HEK293 (cell line): ENCODE data around the gene TBC1D4.

ENCODE experiments used
- CTCF ChIA-PET: fragments of 350-600 bp; formaldehyde crosslinking; extraction: SDS; loops from one replicate; lab custom pipeline; 2021; ENCODE audit warnings: antibody characterized with exemption; lab: Yijun Ruan, JAX
- POLR2A ChIA-PET: fragments of 300-600 bp; formaldehyde crosslinking; extraction: SDS; loops from one replicate; lab custom pipeline; 2020; ENCODE audit warnings: antibody characterized with exemption, inconsistent platforms; lab: Yijun Ruan, JAX
- H3K27ac ChIP-seq: fragments of 200-500 bp; sonication (Bioruptor generic); 2 replicates; pipeline ENCODE4 v1.5.1; 2014; ENCODE audit warnings: low read depth, low read length, control low read depth, inconsistent platforms; ENCODE audit errors: extremely low read depth
- H3K36me3 ChIP-seq, 2 experiments: fragments of 200-500 bp in 1 of 2; sonication (Bioruptor generic) in 1 of 2; 1 replicate in 1 of 2; 2 replicates in 1 of 2; pipeline ENCODE4 v1.5.1; 2014 to 2017; ENCODE audit warnings: inconsistent platforms in 2 of 2, low read length in 2 of 2; ENCODE audit not compliant: control insufficient read depth in 2 of 2, insufficient read depth in 1 of 2
- H3K4me1 ChIP-seq: fragments of 200-500 bp; sonication (Bioruptor generic); 2 replicates; pipeline ENCODE4 v1.5.1; 2014; ENCODE audit warnings: mild to moderate bottlenecking, low read length, inconsistent platforms; ENCODE audit not compliant: control insufficient read depth, insufficient read depth
- H3K4me3 ChIP-seq: 2 replicates; pipeline ENCODE4 v1.5.1; 2011; ENCODE audit warnings: low read depth, mild to moderate bottlenecking, control low read depth, low read length, moderate library complexity
- H3K9me3 ChIP-seq: fragments of 200-500 bp; sonication (Bioruptor generic); 2 replicates; pipeline ENCODE4 v1.5.1; 2014; ENCODE audit warnings: low read depth, low read length, inconsistent platforms; ENCODE audit not compliant: control insufficient read depth, insufficient read depth
- FEZF1 ChIP-seq: fragments of 450-650 bp; formaldehyde crosslinking; IDR thresholded peaks from 2 replicates; pipeline ENCODE4 v1.5.1; 2016; ENCODE audit warnings: missing biosample characterization, missing genetic modification characterization
- HOXC10 ChIP-seq: sonication (generic); formaldehyde crosslinking; IDR thresholded peaks from 2 replicates; pipeline ENCODE4 v1.8.1; 2023; ENCODE audit warnings: mild to moderate bottlenecking, missing genetic modification reagents
- KLF1 ChIP-seq: fragments of 450-650 bp; formaldehyde crosslinking; IDR thresholded peaks from 2 replicates; pipeline ENCODE4 v1.5.1; 2016; ENCODE audit warnings: missing biosample characterization, missing genetic modification characterization
- KLF8 ChIP-seq: fragments of 450-650 bp; formaldehyde crosslinking; IDR thresholded peaks from 2 replicates; pipeline ENCODE4 v1.5.1; 2016; ENCODE audit warnings: missing biosample characterization, missing genetic modification characterization
- KLF9 ChIP-seq: fragments of 450-650 bp; formaldehyde crosslinking; IDR thresholded peaks from 2 replicates; pipeline ENCODE4 v1.5.1; 2016; ENCODE audit warnings: missing biosample characterization, missing genetic modification characterization, low read depth
- YY2 ChIP-seq: fragments of 450-650 bp; formaldehyde crosslinking; IDR thresholded peaks from 2 replicates; pipeline ENCODE4 v1.5.1; 2016; ENCODE audit warnings: missing biosample characterization, missing genetic modification characterization
- ZBTB1 ChIP-seq: fragments of 450-650 bp; formaldehyde crosslinking; IDR thresholded peaks from 2 replicates; pipeline ENCODE4 v1.5.1; 2016; ENCODE audit warnings: missing biosample characterization, missing genetic modification characterization
- ZNF169 ChIP-seq: fragments of 450-650 bp; formaldehyde crosslinking; IDR thresholded peaks from 2 replicates; pipeline ENCODE4 v1.5.1; 2016; ENCODE audit warnings: missing biosample characterization, missing genetic modification characterization
- ZNF202 ChIP-seq: fragments of 450-650 bp; formaldehyde crosslinking; IDR thresholded peaks from 2 replicates; pipeline ENCODE4 v1.5.1; 2016; ENCODE audit warnings: missing biosample characterization, missing genetic modification characterization, borderline replicate concordance
- ZNF280D ChIP-seq: fragments of 450-650 bp; formaldehyde crosslinking; IDR thresholded peaks from 2 replicates; pipeline ENCODE4 v1.5.1; 2016; ENCODE audit warnings: missing biosample characterization, missing genetic modification characterization
- ZNF488 ChIP-seq: fragments of 450-650 bp; formaldehyde crosslinking; IDR thresholded peaks from 2 replicates; pipeline ENCODE4 v1.5.1; 2016; ENCODE audit warnings: missing biosample characterization, missing genetic modification characterization
- ZNF501 ChIP-seq: fragments of 450-650 bp; formaldehyde crosslinking; IDR thresholded peaks from 2 replicates; pipeline ENCODE4 v1.5.1; 2016; ENCODE audit warnings: missing biosample characterization, missing genetic modification characterization
- ZNF571 ChIP-seq: fragments of 450-650 bp; formaldehyde crosslinking; IDR thresholded peaks from 2 replicates; pipeline ENCODE4 v1.5.0; 2017; ENCODE audit warnings: missing biosample characterization, missing genetic modification characterization
- ZNF629 ChIP-seq: fragments of 450-650 bp; formaldehyde crosslinking; IDR thresholded peaks from 2 replicates; pipeline ENCODE4 v1.5.1; 2017; ENCODE audit warnings: missing biosample characterization, missing genetic modification characterization
- ZNF76 ChIP-seq: fragments of 450-650 bp; formaldehyde crosslinking; IDR thresholded peaks from 2 replicates; pipeline ENCODE4; 2016; ENCODE audit warnings: low read depth, missing biosample characterization, missing genetic modification characterization, borderline replicate concordance
- ZNF768 ChIP-seq: fragments of 450-650 bp; formaldehyde crosslinking; IDR thresholded peaks from 2 replicates; pipeline ENCODE4 v1.5.1; 2018; ENCODE audit warnings: missing biosample characterization, mild to moderate bottlenecking, missing genetic modification characterization
- ZNF791 ChIP-seq: fragments of 450-650 bp; formaldehyde crosslinking; IDR thresholded peaks from 2 replicates; pipeline ENCODE4 v1.5.1; 2016; ENCODE audit warnings: missing biosample characterization, missing genetic modification characterization
- TF ChIP-seq, protein P1 (sequence below): sonication (generic); formaldehyde crosslinking; IDR thresholded peaks from 2 replicates; pipeline ENCODE4 v1.8.1; 2022; ENCODE audit warnings: mild to moderate bottlenecking, moderate library complexity, missing genetic modification reagents
- TF ChIP-seq, protein P2 (sequence below): fragments of 450-650 bp; formaldehyde crosslinking; IDR thresholded peaks from 2 replicates; pipeline ENCODE4 v1.5.1; 2016; ENCODE audit warnings: missing biosample characterization, missing genetic modification characterization
- TF ChIP-seq, protein P3 (sequence below): fragments of 450-650 bp; formaldehyde crosslinking; IDR thresholded peaks from 2 replicates; pipeline ENCODE4 v1.5.1; 2016; ENCODE audit warnings: missing biosample characterization, missing genetic modification characterization
- TF ChIP-seq, protein P4 (sequence below): fragments of 450-650 bp; formaldehyde crosslinking; IDR thresholded peaks from 2 replicates; pipeline ENCODE4 v1.5.1; 2016; ENCODE audit warnings: missing biosample characterization, missing genetic modification characterization, borderline replicate concordance

Gene TBC1D4

DNA sequence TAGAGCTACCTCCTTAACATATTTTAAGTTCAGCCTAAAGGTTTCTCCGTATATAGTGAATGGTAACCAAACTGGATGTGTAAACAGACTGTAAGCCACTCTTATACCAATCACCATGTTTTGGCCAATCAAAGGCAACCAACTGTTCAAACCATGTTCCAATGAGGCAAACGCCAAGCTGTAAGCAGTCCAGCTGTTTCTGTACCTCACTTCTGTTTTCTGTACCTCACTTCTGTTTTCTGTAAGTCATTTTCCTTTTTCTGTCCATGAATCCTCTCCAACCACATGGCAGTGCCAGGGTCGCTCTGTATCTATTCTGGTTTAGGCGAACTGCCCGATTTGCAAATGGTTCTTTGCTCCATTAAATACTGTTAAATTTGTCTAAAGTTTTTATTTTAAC is 31.3 kb upstream of the TBC1D4 start (continued):
- no peak for TF ChIP-seq ZNF76 (tag by site-specific recombination)
- TF ChIP-seq FEZF1: no peak
- no peak for TF ChIP-seq ZNF202
- TF ChIP-seq, all 188 proteins: peak for 0

DNA sequence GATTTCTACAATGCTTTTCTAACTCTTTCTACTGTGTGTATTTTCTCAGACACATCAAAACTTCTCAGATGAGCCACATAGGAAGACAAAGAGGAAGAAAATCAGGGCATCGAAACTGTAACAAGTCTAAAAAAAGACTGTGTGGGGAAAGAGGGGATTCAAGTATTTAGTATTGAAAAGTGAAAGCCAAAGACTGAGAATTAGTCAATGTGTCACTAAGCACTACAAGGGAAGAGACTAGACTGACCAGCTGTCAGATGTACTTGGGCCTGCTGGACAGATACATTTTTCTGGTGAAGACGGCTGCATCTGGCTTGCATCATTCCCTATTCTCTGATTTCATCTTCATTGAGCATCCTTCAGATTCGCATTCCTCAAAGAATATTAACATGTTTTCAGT is 30.3 kb upstream of the TBC1D4 start:
- Histone ChIP-seq H3K36me3 (no peaks in the 10 kb centered on the region), H3K4me3 (no peak overlapping the region), H3K4me1 (no peaks in the 10 kb centered on the region), H3K9me3 (no peaks in the 10 kb centered on the region), H3K27ac (no peak overlapping the region)
- CTCF ChIA-PET: no interaction called here
- TF ChIP-seq ZNF791 (tag by site-specific recombination): no peak
- TF ChIP-seq ZNF501 (tag by site-specific recombination): no peak
- TF ChIP-seq ZNF571 (tag by site-specific recombination): no peak
- TF ChIP-seq ZNF768 (tag by site-specific recombination): no peak
- TF ChIP-seq YY2 (tag by site-specific recombination): no peak
- TF ChIP-seq ZNF280D: no peak
- TF ChIP-seq, protein P1, sequence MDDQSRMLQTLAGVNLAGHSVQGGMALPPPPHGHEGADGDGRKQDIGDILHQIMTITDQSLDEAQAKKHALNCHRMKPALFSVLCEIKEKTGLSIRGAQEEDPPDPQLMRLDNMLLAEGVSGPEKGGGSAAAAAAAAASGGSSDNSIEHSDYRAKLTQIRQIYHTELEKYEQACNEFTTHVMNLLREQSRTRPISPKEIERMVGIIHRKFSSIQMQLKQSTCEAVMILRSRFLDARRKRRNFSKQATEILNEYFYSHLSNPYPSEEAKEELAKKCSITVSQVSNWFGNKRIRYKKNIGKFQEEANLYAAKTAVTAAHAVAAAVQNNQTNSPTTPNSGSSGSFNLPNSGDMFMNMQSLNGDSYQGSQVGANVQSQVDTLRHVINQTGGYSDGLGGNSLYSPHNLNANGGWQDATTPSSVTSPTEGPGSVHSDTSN (CRISPR knock-in tag): no peak
- TF ChIP-seq KLF9 (tag by site-specific recombination): no peak
- no peak for TF ChIP-seq ZNF629 (tag by site-specific recombination)
- TF ChIP-seq ZNF488 (tag by site-specific recombination): no peak
- TF ChIP-seq KLF1: no peak
- no peak for TF ChIP-seq HOXC10 (CRISPR knock-in tag)
- POLR2A ChIA-PET: no interaction called here

- H3K27ac ChIP-seq: no peak overlapping the region
- no peaks in the 10 kb centered on the region for H3K36me3 ChIP-seq
- POLR2A ChIA-PET: no interaction called here
- H3K4me1 ChIP-seq: no peaks in the 10 kb centered on the region
- CTCF ChIA-PET: no interaction called here
- no peaks in the 10 kb centered on the region for H3K9me3 ChIP-seq
- H3K4me3 ChIP-seq: no peak overlapping the region
- TF ChIP-seq, protein P2, sequence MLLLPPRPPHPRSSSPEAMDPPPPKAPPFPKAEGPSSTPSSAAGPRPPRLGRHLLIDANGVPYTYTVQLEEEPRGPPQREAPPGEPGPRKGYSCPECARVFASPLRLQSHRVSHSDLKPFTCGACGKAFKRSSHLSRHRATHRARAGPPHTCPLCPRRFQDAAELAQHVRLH (tag by site-specific recombination): no peak
- TF ChIP-seq KLF8: no peak
- TF ChIP-seq, protein P3, sequence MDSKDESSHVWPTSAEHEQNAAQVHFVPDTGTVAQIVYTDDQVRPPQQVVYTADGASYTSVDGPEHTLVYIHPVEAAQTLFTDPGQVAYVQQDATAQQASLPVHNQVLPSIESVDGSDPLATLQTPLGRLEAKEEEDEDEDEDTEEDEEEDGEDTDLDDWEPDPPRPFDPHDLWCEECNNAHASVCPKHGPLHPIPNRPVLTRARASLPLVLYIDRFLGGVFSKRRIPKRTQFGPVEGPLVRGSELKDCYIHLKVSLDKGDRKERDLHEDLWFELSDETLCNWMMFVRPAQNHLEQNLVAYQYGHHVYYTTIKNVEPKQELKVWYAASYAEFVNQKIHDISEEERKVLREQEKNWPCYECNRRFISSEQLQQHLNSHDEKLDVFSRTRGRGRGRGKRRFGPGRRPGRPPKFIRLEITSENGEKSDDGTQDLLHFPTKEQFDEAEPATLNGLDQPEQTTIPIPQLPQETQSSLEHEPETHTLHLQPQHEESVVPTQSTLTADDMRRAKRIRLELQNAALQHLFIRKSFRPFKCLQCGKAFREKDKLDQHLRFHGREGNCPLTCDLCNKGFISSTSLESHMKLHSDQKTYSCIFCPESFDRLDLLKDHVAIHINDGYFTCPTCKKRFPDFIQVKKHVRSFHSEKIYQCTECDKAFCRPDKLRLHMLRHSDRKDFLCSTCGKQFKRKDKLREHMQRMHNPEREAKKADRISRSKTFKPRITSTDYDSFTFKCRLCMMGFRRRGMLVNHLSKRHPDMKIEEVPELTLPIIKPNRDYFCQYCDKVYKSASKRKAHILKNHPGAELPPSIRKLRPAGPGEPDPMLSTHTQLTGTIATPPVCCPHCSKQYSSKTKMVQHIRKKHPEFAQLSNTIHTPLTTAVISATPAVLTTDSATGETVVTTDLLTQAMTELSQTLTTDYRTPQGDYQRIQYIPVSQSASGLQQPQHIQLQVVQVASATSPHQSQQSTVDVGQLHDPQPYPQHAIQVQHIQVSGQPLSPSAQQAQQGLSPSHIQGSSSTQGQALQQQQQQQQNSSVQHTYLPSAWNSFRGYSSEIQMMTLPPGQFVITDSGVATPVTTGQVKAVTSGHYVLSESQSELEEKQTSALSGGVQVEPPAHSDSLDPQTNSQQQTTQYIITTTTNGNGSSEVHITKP (tag by site-specific recombination): no peak
- TF ChIP-seq, protein P4, sequence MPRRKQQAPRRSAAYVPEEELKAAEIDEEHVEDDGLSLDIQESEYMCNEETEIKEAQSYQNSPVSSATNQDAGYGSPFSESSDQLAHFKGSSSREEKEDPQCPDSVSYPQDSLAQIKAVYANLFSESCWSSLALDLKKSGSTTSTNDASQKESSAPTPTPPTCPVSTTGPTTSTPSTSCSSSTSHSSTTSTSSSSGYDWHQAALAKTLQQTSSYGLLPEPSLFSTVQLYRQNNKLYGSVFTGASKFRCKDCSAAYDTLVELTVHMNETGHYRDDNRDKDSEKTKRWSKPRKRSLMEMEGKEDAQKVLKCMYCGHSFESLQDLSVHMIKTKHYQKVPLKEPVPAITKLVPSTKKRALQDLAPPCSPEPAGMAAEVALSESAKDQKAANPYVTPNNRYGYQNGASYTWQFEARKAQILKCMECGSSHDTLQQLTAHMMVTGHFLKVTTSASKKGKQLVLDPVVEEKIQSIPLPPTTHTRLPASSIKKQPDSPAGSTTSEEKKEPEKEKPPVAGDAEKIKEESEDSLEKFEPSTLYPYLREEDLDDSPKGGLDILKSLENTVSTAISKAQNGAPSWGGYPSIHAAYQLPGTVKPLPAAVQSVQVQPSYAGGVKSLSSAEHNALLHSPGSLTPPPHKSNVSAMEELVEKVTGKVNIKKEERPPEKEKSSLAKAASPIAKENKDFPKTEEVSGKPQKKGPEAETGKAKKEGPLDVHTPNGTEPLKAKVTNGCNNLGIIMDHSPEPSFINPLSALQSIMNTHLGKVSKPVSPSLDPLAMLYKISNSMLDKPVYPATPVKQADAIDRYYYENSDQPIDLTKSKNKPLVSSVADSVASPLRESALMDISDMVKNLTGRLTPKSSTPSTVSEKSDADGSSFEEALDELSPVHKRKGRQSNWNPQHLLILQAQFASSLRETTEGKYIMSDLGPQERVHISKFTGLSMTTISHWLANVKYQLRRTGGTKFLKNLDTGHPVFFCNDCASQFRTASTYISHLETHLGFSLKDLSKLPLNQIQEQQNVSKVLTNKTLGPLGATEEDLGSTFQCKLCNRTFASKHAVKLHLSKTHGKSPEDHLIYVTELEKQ (tag by site-specific recombination): no peak
- no peak for TF ChIP-seq ZNF571 (tag by site-specific recombination)
- no peak for TF ChIP-seq ZBTB1
- TF ChIP-seq ZNF169 (tag by site-specific recombination): no peak
These were observed 29.2 kb upstream of the TBC1D4 start for GRCh38 chr13:75511051-75511625.
